Ectodermal cell (in vitro differentiated cells): Measurements from ENCODE around the gene CTH.

Experiments used
- H3K27ac ChIP-seq: 2 replicates; pipeline ENCODE4 v1.7.0; 2013; ENCODE audit warnings: mild to moderate bottlenecking, low read depth, low read length; ENCODE audit not compliant: insufficient read depth, poor library complexity, severe bottlenecking
- H3K27me3 ChIP-seq: 2 replicates; pipeline ENCODE4 v1.7.0; 2013; ENCODE audit warnings: mild to moderate bottlenecking, low read length; ENCODE audit not compliant: insufficient read depth, control insufficient read depth, poor library complexity, severe bottlenecking
- H3K36me3 ChIP-seq: one replicate; pipeline ENCODE4 v1.7.0; 2013; ENCODE audit warnings: low read length; ENCODE audit not compliant: control insufficient read depth, insufficient read depth
- H3K4me1 ChIP-seq: one replicate; pipeline ENCODE4 v1.7.0; 2013; ENCODE audit warnings: low read length; ENCODE audit not compliant: control insufficient read depth, insufficient read depth
- H3K4me3 ChIP-seq: 2 replicates; pipeline ENCODE4 v1.7.0; 2013; ENCODE audit warnings: low read depth, low read length, control low read depth; ENCODE audit not compliant: insufficient read depth
- H3K9me3 ChIP-seq: 2 replicates; pipeline ENCODE4 v1.7.0; 2013; ENCODE audit warnings: mild to moderate bottlenecking, low read length, moderate library complexity; ENCODE audit not compliant: control insufficient read depth
- WGBS, 2 experiments: methylation state at CpG; one replicate each; pipeline ENCODE4 v1.1.7; 2013; ENCODE audit warnings: missing lambda C conversion rate in 2 of 2; 5-methylcytosine and 5-hydroxymethylcytosine counted together

Gene CTH

DNA sequence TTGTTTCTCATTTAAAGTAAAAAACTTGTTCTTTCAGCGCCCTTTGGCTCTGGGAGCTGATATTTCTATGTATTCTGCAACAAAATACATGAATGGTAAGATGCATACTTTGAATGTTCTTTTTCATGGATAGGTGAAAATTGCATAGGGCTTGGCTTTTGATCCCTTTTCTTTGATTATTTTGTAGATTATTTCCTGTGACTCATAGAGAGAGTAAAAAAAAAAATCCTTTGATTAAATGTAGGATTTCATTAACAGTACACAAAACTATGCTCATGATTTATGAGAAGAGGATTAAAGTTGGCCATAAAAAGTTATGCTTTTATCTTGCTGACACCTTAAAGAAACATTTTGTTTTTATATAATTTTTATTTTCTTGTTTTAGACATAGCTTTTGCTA, 18.7 kb downstream of the CTH start:
- 100% methylated on average over 1 of the region's 1 CpG for WGBS, 2 experiments
- H3K36me3 ChIP-seq: peaks cover under 1% of the 10 kb centered on the region

DNA sequence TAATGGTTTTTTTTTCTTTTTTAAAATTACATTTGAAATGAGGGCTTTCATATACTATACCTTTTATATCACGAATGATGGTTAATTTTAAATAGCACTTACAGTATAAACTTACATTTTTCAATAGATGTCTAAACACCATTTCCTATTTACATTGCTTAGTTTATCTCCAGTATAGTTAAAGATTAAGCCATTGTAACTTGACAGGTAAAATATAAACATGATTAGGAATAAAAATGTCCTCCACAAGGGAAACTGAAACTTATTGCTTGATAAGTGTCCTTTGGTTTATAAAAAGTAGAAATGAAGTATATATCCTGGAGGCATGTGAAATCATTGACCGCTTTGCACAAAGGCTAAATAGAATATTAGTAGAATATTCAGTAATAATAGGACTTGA, 20.2 kb downstream of the CTH start:
- Histone ChIP-seq H3K27ac (no peak overlapping the region), H3K4me1 (no peaks in the 10 kb centered on the region), H3K9me3 (no peaks in the 10 kb centered on the region), H3K4me3 (no peak overlapping the region), H3K27me3 (no peaks in the 10 kb centered on the region), H3K36me3 (peaks cover 7% of the 10 kb centered on the region)
- WGBS, 2 experiments: 100% methylated on average over 1 of the region's 2 CpGs

More for the DNA sequence above, 18.7 kb downstream of the CTH start:
- Histone ChIP-seq H3K27ac (no peak overlapping the region), H3K9me3 (no peaks in the 10 kb centered on the region), H3K27me3 (no peaks in the 10 kb centered on the region), H3K4me3 (no peak overlapping the region), H3K4me1 (no peaks in the 10 kb centered on the region)

DNA sequence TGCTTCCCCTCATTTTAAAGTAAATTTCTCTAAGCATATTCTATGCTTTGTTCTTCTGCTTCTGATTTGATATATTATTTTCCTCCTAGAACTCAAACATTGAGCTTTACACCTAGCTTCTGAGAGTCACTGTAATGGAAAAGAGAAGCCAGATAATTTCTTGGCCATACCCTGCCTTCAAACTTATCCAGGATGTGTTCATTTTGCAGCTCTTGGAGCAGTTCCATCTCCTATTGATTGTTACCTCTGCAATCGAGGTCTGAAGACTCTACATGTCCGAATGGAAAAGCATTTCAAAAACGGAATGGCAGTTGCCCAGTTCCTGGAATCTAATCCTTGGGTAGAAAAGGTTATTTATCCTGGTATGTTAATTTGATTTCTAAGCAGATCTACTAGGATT, 20.8 kb downstream of the CTH start:
- no peaks in the 10 kb centered on the region for H3K4me1 ChIP-seq
- H3K9me3 ChIP-seq: no peaks in the 10 kb centered on the region
- H3K36me3 ChIP-seq: peaks cover 7% of the 10 kb centered on the region
- WGBS, 2 experiments: 90 to 96% methylated on average over 3 of the region's 3 CpGs
- no peak overlapping the region for H3K4me3 ChIP-seq
- no peak overlapping the region for H3K27ac ChIP-seq
- no peaks in the 10 kb centered on the region for H3K27me3 ChIP-seq

DNA sequence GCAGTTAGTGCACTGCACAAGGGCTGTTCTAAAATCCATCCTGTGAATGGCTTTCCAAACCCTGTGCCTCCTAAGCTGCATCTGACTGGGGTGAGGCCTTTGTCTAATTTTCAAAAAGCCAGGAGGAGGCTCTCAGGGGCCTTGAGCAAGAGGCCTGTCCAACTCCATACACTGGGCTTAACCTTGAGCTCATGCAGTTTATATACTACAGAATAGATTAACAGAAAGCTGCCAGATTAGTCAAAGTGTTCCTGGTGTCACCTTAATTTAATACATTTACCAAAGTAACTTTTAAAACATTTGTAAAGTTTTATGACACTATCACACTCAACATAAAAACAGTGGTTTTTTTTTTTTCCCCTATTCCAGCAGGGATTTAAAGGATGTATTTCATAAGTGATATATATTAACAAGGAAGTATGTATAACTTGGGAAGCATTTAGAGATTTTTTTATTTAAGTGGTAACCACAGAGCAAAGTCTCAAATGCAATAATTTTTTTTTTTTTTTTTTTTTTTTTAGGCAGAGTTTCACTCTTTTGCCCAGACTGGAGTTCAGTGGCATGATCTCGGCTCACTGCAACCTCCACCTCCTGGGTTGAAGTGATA, 23.3 kb downstream of the CTH start:
- Histone ChIP-seq H3K4me3 (no peak overlapping the region), H3K9me3 (no peaks in the 10 kb centered on the region), H3K27ac (no peak overlapping the region), H3K27me3 (no peaks in the 10 kb centered on the region), H3K4me1 (no peaks in the 10 kb centered on the region), H3K36me3 (peaks cover 7% of the 10 kb centered on the region)
- 91 to 100% methylated on average over 1 of the region's 1 CpG for WGBS, 2 experiments

DNA sequence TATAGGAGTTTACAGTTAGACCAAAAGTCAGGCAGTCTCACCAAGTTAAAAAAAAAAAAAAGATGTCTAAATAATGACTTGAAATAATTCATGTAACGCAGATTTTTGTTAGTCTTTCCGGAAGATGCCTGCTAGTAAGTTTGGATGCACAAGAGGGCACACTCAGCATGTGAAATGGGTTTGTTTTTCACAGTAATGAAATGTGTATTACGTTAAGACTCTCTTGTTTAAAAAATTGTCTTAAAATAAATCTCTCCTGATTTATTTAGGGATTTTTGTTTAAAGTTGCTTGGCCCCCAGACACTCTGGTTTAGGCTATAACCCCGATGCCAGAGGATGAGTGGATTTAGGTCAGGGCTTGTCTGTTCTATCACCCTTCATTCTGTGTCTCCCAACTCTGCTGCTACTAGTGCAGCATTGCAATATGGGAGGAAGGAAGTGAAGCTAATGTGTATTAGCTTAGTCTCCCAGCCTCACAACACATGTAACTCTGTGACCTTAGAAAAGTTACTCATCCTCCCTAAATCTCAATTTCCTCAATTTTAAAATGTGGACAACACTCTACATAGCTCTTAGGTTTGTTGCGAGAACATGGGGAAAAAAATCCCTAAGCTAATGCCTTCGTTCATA, 25.7 kb downstream of the CTH start:
- no peak overlapping the region for H3K4me3 ChIP-seq
- 94 to 96% methylated on average over 6 of the region's 6 CpGs for WGBS, 2 experiments
- no peaks in the 10 kb centered on the region for H3K9me3 ChIP-seq
- no peaks in the 10 kb centered on the region for H3K27me3 ChIP-seq
- H3K4me1 ChIP-seq: no peaks in the 10 kb centered on the region
- peaks cover 7% of the 10 kb centered on the region for H3K36me3 ChIP-seq
- H3K27ac ChIP-seq: no peak overlapping the region

DNA sequence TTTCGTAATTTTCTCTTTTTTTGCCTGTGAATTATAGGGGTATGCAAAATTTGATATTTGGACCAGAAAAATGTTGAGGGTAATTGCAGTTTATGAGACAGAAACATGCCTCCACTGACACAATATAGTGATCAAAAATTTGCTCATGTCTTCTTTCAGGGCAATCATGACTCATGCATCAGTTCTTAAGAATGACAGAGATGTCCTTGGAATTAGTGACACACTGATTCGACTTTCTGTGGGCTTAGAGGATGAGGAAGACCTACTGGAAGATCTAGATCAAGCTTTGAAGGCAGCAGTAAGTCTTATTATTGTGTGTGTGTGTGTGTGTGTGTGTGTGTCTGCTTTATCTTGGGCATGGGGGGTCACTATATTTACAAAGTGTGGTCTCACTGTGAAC, 27.5 kb downstream of the CTH start:
- H3K4me3 ChIP-seq: no peak overlapping the region
- H3K9me3 ChIP-seq: no peaks in the 10 kb centered on the region
- peaks cover 7% of the 10 kb centered on the region for H3K36me3 ChIP-seq
- no peaks in the 10 kb centered on the region for H3K27me3 ChIP-seq
- 82 to 99% methylated on average over 2 of the region's 2 CpGs for WGBS, 2 experiments
- no peak overlapping the region for H3K27ac ChIP-seq
- no peaks in the 10 kb centered on the region for H3K4me1 ChIP-seq

DNA sequence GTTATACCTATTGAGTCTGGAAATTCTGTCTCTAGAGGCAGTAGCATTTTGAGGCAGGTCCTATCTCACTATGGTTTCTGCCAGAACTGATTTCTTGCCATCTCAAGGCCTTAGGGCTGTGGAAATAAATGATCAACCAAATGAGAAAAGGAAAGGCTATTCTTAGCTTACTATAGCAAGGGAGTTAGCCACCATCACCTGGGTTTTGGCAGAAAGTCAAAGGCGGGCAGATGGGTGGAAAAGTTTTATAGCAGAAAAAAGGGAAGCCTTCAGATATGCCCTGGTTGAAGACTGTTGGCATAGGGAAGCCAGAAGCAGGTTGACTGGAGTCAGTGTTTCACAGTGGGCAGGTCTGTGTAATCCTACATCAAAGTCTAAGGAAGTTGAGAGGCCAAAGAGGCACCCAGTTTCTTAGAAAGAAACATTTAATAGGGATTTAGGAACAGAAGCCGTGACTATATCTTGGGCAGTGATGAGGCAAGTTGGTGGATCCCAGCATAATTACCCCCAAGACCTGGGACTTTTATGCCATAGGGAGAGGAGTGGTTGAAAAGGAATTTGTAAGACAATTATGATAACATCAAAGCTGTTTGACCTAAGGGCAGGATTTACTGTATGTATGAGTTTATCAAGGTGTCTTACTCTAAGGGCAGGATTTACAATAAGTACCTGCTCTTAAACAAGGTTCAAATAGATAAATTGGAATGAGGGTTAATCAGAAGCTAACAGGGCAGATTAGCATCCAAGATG, 29.7 kb downstream of the CTH start:
- Histone ChIP-seq H3K9me3 (no peaks in the 10 kb centered on the region), H3K36me3 (peaks cover 3% of the 10 kb centered on the region), H3K27me3 (no peaks in the 10 kb centered on the region), H3K4me3 (no peak overlapping the region), H3K4me1 (no peaks in the 10 kb centered on the region), H3K27ac (no peak overlapping the region)
- WGBS, 2 experiments: 89 to 91% methylated on average over 2 of the region's 2 CpGs

DNA sequence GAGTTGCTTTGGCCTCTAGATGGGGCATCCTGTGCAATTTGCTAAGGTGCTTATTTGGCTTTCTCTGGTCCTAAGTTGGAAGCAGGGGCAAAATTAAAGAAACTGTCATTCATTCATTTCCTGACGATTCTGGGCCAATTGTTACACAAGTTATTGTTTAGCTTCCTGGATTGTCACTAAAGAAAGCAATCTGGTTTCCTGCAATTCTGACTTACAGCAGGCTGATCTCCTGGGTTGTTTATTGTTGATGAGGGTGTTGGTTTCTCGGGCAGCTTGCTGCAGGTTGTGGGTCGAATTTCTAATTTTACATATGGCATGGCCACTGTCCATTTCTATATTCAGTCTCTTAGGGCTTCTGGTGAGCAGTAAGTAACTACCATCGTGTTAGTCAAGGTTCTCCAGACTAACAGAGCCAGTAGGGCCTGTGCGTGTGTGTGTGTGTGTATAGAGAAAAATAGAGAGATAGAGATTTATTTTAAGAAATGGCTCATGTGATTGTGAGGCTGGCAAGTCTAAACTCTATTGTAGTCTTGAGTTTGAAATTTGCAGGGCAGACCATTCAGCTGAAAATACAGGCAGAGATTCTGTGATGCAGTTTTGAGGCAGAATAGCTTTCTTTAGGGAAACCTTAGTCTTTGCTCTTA, 30.4 kb downstream of the CTH start:
- Histone ChIP-seq H3K27me3 (no peaks in the 10 kb centered on the region), H3K9me3 (no peaks in the 10 kb centered on the region), H3K4me3 (no peak overlapping the region), H3K36me3 (no peaks in the 10 kb centered on the region), H3K4me1 (no peaks in the 10 kb centered on the region), H3K27ac (no peak overlapping the region)
- 78 to 80% methylated on average over 5 of the region's 5 CpGs for WGBS, 2 experiments

DNA sequence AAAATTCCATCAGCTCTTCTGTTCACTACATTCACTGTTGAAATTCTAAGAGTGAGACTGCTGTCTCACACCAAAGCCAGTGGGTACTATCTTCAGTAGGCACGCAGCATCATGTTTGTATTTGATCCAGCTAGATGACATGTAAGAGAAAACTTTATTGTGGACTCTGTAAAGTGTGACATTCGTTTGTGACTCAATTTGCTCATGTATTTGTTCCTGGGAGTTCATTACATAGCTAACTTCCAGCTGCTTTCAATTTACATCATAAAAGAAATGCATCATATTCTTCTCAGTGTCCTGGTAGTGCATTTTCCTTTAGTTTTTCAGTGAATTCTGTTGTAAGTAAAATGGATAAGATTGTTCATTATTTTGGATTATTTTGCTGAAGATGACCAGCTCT, 31.4 kb downstream of the CTH start:
- H3K9me3 ChIP-seq: no peaks in the 10 kb centered on the region
- no peak overlapping the region for H3K4me3 ChIP-seq
- no peak overlapping the region for H3K27ac ChIP-seq
- 61 to 70% methylated on average over 2 of the region's 2 CpGs for WGBS, 2 experiments
- no peaks in the 10 kb centered on the region for H3K27me3 ChIP-seq
- no peaks in the 10 kb centered on the region for H3K36me3 ChIP-seq
- no peaks in the 10 kb centered on the region for H3K4me1 ChIP-seq

DNA sequence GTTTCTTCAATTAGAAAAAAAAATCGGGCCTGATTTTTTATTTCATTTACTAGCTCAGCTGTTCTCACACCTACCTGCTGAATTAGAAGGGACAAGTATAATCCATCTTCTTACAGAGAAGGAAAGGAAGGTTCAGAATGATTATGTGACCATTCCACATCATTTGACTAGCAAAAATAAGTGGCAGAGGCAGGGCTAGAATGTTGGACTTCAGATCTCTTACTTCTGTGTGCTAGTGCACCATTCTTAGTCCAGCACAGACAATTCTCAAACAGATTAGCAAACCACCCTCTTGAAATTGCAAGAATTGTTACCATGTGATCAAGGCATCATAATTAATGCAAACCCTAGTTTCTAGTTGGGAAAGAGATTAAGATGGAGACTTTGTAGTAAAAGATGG, 32.7 kb downstream of the CTH start:
- H3K36me3 ChIP-seq: no peaks in the 10 kb centered on the region
- H3K27me3 ChIP-seq: no peaks in the 10 kb centered on the region
- H3K27ac ChIP-seq: no peak overlapping the region
- H3K4me1 ChIP-seq: no peaks in the 10 kb centered on the region
- 100% methylated on average over 1 of the region's 1 CpG; no CpG with 5 or more reads in 1 of the 2 experiments for WGBS, 2 experiments
- H3K9me3 ChIP-seq: no peaks in the 10 kb centered on the region
- H3K4me3 ChIP-seq: no peak overlapping the region
